Ascending aorta (tissue), 2 donors: ENCODE measurements around the gene ERC1. TPM values are rescaled to one million over a fixed set of nuclear protein-coding genes. Genes with fewer than 3 reads are reported as not detected.

Experiments
- DNase-seq, 2 donors: peaks; one replicate each; pipeline ENCODE4 v3.0.0-alpha.2; 2019; ENCODE audit warnings: low spot score in 2 of 2
- H3K27ac ChIP-seq, 2 donors: fragments of 200-600 bp; sonication (generic); one replicate each; pipeline ENCODE4 v1.5.1; 2016 to 2017; ENCODE audit warnings: mild to moderate bottlenecking in 1 of 2
- H3K27me3 ChIP-seq: fragments of 200-600 bp; sonication (generic); one replicate; pipeline ENCODE4 v1.5.1; 2017
- H3K36me3 ChIP-seq, 2 donors: fragments of 200-600 bp; sonication (generic); one replicate each; pipeline ENCODE4 v1.5.1; 2016
- H3K4me1 ChIP-seq, 2 donors: fragments of 200-600 bp; sonication (generic); one replicate each; pipeline ENCODE4 v1.5.1; 2016 to 2017; ENCODE audit warnings: mild to moderate bottlenecking in 1 of 2
- H3K4me3 ChIP-seq, 2 donors: fragments of 200-600 bp; sonication (generic); one replicate each; pipeline ENCODE4 v1.5.1; 2016 to 2017; ENCODE audit warnings: mild to moderate bottlenecking in 1 of 2
- H3K9me3 ChIP-seq, 2 donors: fragments of 200-600 bp; sonication (generic); one replicate each; pipeline ENCODE4 v1.5.1; 2016
- intact Hi-C: fragments of 100-400 bp; cut with DNase I; formaldehyde crosslinking; loops from one replicate; pipeline ENCODE4 v1.15.1; 2023
- total RNA-seq: library from RNA; depleted of rRNA; stranded (reverse); fragments of >200 nt; gene quantifications from one replicate; pipeline ENCODE4 v1.1.0, GENCODE V29; 2016
- TF ChIP-seq, protein P1 (sequence below), 3 experiments: fragments of 200-600 bp in 2 of 3; fragments of 450-650 bp in 1 of 3; sonication (generic) in 2 of 3; IDR thresholded peaks; one replicate each; pipeline ENCODE4 v1.5.1; 2016 to 2019; ENCODE audit warnings: antibody characterized with exemption in 3 of 3, mild to moderate bottlenecking in 1 of 3, moderate library complexity in 1 of 3

The ERC1 gene
- total RNA-seq, 1 donor from 2014 or later, result 41.4 TPM

DNA sequence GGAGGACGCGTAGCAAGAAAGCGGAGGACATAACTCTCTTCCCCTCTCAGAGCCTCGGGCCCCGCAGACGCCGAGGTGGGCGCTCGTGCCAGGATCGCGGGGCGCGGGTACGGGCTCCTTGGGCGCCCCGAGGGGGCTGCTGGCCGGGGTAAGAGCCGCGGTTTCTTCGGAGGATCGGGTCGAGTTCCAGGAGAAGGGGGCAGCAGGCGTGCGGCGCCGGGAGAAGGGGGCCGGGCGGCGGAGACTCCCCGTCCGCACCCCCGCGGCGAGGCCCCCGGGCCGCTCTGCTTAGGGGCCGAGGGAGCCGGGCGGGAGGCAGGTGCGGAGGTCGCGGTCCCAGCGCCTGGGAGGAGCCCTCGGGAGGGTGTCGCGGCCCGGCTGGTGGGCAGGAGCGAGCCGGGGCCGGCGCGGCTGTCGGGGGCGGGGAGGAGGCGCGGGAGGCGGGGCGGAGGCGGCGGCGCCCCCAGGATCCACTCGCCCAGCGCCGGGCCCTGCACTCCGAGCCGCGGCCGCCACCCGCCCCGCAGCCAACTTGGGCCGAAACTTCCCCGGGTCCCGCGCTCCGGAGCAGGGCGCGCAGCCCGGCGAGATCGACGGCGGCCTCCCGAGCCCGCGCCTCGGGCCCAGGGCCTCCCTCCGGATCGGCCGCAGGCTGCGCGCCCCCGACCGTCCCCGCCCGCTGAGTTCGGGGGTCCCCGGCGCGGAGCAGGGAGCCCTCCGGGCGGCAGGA lies 539.0 kb downstream of the ERC1 start:
- TF ChIP-seq, protein P1, sequence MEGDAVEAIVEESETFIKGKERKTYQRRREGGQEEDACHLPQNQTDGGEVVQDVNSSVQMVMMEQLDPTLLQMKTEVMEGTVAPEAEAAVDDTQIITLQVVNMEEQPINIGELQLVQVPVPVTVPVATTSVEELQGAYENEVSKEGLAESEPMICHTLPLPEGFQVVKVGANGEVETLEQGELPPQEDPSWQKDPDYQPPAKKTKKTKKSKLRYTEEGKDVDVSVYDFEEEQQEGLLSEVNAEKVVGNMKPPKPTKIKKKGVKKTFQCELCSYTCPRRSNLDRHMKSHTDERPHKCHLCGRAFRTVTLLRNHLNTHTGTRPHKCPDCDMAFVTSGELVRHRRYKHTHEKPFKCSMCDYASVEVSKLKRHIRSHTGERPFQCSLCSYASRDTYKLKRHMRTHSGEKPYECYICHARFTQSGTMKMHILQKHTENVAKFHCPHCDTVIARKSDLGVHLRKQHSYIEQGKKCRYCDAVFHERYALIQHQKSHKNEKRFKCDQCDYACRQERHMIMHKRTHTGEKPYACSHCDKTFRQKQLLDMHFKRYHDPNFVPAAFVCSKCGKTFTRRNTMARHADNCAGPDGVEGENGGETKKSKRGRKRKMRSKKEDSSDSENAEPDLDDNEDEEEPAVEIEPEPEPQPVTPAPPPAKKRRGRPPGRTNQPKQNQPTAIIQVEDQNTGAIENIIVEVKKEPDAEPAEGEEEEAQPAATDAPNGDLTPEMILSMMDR (IDR thresholded peaks at IDR 0.05), result no peak
- Histone ChIP-seq H3K9me3 (no peaks in the 10 kb centered on the region), H3K36me3 (no peaks in the 10 kb centered on the region), H3K4me3 (peak overlapping the region; percentile 77 to 87), H3K27me3 (no peaks in the 10 kb centered on the region), H3K4me1 (peaks cover 2 to 4% of the 10 kb centered on the region in 2 donors), H3K27ac (no peak overlapping the region)
- DNase-seq, result no peak
- intact Hi-C loops, result no loop called here

DNA sequence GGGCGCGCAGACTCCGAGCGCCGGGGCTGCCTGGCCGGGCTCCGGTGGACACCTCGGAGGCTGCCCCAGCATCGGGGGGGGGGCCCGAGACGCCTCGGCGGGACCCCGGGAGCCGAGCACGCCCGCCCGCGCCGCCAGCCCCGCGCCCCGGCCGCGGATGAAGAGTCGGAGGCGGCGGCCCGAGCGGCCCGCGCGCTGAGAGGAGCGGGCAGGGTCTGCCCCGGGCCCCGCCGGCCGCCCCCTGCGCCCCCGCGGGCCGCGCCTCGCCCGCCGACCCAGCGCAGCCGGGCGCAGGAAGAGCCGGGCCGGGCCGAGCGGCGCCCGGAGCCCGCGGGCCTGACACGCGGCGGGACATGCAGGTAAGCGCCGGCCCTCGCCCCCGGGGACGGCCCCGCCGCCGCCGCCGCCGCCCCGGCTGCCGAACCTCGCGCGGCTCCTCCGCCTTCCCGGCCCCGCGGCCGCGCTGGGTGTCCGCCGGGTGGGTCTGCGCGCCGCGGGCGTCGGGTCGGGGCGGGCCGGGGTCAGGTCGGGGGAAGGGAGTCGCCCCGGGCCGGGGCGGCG lies 539.6 kb downstream of the ERC1 start:
- TF ChIP-seq, protein P1 (IDR thresholded peaks at IDR 0.05), result no peak
- no peaks in the 10 kb centered on the region for H3K9me3 ChIP-seq
- H3K36me3 ChIP-seq, result no peaks in the 10 kb centered on the region
- no peaks in the 10 kb centered on the region for H3K27me3 ChIP-seq
- peak overlapping the region; percentile 77 to 87 for H3K4me3 ChIP-seq
- no peak for DNase-seq
- H3K4me1 ChIP-seq, result peaks cover 2 to 4% of the 10 kb centered on the region in 2 donors
- intact Hi-C loops, result no loop called here
- H3K27ac ChIP-seq, result no peak overlapping the region

DNA sequence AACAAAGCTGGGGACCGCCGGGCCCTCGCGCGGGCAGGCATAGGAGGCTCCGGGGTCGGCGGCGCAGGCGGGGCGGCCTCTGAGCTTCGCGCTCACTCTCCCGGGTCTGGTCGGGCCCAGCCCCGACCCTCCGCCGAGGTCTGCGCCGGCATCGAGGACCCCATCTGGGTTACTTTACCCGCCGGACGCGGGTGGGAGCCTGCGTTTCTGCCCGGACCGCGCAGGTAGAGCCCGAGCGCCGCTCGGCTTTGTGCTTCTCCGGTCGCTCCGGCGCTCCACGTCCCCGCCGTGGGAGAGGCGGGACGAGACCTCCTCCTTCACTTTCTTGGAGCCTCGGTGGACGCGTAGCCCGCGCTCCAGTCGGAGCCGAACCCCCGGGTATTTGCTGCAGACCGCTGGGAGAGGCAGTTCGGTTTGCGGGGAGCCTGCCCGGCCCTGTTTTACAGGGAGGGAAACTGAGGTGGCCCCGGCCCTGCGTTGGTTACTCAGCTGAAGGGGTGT lies 540.2 kb downstream of the ERC1 start:
- intact Hi-C loops, result no loop called here
- no peaks in the 10 kb centered on the region for H3K27me3 ChIP-seq

DNA sequence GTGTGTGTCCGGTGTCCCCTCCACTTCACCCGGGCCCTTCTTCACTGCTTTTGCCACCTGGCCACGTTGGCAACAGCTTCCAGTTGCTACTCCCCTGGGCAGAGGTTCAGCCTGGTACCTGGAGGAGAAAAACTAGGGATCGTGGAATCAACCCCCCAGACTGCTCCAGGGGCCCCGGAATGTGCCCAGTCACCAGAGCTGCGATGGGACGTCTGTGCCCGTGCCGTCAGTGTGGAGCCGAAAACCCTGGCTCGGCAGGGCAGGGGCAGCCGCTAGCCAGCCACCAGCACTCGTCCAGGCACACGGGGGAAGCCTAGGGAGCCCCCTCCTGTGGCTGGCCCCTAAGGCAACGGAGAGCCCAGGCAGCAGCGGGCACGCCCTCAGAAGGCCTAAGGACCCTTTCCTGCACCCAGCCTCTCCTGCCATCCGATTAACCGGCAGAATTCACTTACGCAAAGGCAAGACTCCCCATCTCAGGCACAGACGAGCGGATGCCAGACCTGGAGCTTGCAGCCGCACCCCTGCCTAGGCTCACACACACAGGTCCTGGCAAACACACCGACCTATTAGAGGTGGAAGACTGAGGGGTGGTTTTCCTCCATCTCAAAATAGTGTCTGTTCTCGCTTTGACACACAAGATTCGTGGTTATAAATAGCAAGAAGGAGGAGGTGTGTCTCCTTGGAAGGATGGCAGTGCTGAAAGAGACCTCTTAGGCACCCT lies 540.8 kb downstream of the ERC1 start:
- Histone ChIP-seq H3K9me3 (no peaks in the 10 kb centered on the region), H3K4me1 (peaks cover 2 to 4% of the 10 kb centered on the region in 2 donors), H3K4me3 (peak overlapping the region; percentile 48 to 66), H3K27ac (no peak overlapping the region), H3K36me3 (no peaks in the 10 kb centered on the region), H3K27me3 (no peaks in the 10 kb centered on the region)
- intact Hi-C loops, result no loop called here
- TF ChIP-seq, protein P1 (IDR thresholded peaks at IDR 0.05), result no peak
- no peak for DNase-seq

More for the DNA sequence above, 540.2 kb downstream of the ERC1 start:
- Histone ChIP-seq H3K27ac (no peak overlapping the region), H3K4me1 (peaks cover 2 to 4% of the 10 kb centered on the region in 2 donors), H3K9me3 (no peaks in the 10 kb centered on the region), H3K4me3 (peak overlapping the region; percentile 48 to 66), H3K36me3 (no peaks in the 10 kb centered on the region)
- DNase-seq, result no peak
- TF ChIP-seq, protein P1 (IDR thresholded peaks at IDR 0.05), result no peak

DNA sequence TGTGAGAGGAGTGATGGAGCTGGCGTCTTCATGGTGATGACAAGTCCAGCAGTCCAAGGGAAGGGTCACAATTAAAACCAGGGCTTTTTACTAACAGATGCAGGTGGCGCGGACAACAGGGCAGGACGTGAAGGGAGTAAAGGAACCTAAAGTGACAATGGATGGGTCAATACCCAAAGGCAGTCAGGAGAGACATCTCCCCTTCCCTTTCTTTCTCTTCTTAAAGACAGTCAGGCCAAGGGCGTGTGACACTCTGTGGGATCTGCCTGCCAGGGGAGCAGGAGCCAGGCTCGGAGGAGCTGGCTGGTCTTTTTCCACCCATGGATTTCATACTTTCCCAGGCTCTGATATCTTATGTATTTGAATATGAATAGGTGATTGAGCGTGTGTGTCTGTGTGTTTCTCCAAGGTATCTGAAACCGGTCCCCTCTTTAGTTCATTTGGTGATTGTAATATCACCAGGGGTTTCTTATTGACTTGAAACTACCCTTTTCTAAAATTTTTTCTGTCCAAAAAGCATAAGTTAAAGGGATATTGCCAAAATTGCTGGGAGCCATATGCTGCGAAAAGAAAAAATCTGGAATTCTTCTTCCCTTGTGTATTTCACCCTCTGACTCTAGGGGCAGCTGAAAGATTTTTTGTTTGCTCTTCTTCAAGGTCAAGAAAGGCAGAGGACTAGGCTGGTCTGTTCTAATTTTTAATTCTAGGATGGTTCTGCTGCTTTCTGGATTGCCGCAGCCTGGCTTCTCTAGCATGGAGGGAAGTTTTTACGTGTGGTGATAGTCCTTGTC lies 541.5 kb downstream of the ERC1 start:
- Histone ChIP-seq H3K4me3 (no peak overlapping the region), H3K9me3 (no peaks in the 10 kb centered on the region), H3K36me3 (no peaks in the 10 kb centered on the region), H3K4me1 (peaks cover 2 to 4% of the 10 kb centered on the region in 2 donors), H3K27ac (no peak overlapping the region), H3K27me3 (no peaks in the 10 kb centered on the region)
- DNase-seq, result no peak
- TF ChIP-seq, protein P1 (IDR thresholded peaks at IDR 0.05), result no peak
- intact Hi-C loops, result no loop called here
